GM10266 (cell line): ENCODE measurements around the gene DTWD2.
"Not testable (repeated sequence)": the region's sequence is repeated elsewhere in the genome, so short reads cannot be mapped to it uniquely, and the experiment has no call there.

Experiments used
- DNase-seq: peaks from one replicate; pipeline ENCODE4 v3.0.0; 2012; ENCODE audit errors: extremely low spot score
- TF ChIP-seq, protein P1 (sequence below): IDR thresholded peaks from 2 replicates; pipeline ENCODE4 v1.5.1; 2012; ENCODE audit warnings: mild to moderate bottlenecking, low read depth; ENCODE audit not compliant: control insufficient read depth, insufficient read depth; ENCODE audit errors: missing control alignments

Gene DTWD2

DNA sequence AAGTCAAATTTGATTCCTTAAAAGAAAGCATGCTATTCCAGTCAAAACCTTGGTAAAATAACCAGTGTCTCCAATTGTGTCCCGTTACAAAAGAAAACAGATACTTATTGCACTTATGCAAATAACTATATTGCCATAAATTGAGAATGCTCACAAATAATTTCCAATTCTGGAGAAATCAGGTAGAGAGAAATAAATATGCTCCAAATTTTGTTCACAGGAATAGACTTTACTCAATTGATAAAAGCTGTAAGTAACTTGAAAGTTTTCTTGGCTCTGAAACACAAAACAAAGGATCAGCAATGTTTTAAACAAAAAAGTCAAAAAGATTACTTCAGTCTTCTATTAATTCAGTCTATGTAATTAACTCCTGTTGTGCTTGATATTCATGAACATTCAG lies 7.8 kb upstream of the DTWD2 start:
- TF ChIP-seq, protein P1, sequence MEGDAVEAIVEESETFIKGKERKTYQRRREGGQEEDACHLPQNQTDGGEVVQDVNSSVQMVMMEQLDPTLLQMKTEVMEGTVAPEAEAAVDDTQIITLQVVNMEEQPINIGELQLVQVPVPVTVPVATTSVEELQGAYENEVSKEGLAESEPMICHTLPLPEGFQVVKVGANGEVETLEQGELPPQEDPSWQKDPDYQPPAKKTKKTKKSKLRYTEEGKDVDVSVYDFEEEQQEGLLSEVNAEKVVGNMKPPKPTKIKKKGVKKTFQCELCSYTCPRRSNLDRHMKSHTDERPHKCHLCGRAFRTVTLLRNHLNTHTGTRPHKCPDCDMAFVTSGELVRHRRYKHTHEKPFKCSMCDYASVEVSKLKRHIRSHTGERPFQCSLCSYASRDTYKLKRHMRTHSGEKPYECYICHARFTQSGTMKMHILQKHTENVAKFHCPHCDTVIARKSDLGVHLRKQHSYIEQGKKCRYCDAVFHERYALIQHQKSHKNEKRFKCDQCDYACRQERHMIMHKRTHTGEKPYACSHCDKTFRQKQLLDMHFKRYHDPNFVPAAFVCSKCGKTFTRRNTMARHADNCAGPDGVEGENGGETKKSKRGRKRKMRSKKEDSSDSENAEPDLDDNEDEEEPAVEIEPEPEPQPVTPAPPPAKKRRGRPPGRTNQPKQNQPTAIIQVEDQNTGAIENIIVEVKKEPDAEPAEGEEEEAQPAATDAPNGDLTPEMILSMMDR, result no peak
- DNase-seq, result no peak

DNA sequence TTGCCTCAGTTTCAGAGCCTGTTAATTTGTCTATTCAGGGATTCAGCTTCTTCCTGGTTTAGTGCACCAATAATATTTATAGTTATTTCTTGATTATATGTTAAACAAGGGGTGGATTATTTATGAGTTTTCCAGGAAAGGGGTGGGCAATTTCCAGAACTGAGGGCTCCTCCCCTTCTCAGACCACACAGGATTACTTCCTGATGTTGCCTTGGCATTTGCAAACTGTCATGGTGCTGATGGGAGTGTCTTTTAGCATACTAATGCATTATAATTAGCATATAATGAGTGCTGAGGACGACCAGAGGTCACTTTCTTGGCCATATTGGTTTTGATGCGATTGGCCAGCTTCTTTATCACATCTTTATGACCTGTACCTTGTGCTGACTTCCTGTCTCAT lies 6.2 kb upstream of the DTWD2 start:
- DNase-seq, result no peak
- TF ChIP-seq, protein P1, result no peak

GRCh38 chr5:118993118-118993517 lies 4.8 kb upstream of the DTWD2 start:
- not testable (repeated sequence) for DNase-seq

- DNase-seq, result not testable (repeated sequence)
These were observed 3.7 kb upstream of the DTWD2 start for GRCh38 chr5:118992055-118992454.

DNA sequence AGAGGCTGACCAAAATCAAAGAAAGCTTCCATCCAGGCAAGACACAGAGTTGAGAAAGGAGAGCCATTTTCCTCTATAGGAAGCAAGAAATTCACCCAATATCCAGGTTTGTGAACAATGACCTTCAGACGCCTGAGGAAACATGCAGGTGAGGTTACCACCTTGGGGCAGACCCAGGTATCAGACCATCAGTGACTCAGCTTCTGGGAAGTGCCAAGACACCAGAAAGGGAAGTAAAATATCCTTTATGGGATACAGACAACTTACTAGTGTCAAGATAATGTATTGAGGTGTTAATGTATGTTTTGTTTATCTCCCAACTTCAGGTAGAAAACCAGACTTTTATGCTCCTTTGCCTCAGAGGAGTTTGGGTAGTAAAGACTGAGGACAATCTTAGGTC lies 2.2 kb upstream of the DTWD2 start:
- TF ChIP-seq, protein P1, result no peak
- no peak for DNase-seq

- no peak for DNase-seq
- TF ChIP-seq, protein P1, result no peak
These were observed 1.5 kb upstream of the DTWD2 start for GRCh38 chr5:118989816-118990215.

DNA sequence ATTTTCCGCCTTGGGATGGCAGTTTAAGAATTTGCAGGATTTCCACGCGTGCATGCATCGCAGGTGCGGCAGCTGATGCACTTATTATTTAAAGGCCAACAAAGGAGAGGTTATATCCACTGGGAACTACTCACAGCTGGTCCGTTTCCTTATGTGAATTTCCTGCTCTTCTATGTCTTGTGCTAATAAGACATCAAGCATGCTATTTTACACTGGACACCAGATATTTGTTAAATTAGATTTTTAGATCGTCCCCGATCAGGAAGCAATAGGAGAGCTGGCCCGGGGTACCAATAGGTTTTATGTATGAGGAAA lies 476 bp upstream of the DTWD2 start:
- peak; percentile 22 for DNase-seq
- TF ChIP-seq, protein P1, result no peak

GRCh38 chr5:118984602-118985001 lies 3.7 kb downstream of the DTWD2 start:
- TF ChIP-seq, protein P1, result no peak
- no peak for DNase-seq
